Measurements from ENCODE around the gene HNRNPDL. TPM values are rescaled to one million over a fixed set of nuclear protein-coding genes. Genes with fewer than 3 reads are reported as not detected.

Gene HNRNPDL
- total and polyA plus RNA-seq, 2 of the 13 experiments (the other 11 are each of a cell fraction or from before 2014, with no cell fraction given), result 167 to 414 TPM

GRCh38 chr4:82428969-82429727, 1.1 kb downstream of the HNRNPDL start (continued):
- TF ChIP-seq, protein P1, sequence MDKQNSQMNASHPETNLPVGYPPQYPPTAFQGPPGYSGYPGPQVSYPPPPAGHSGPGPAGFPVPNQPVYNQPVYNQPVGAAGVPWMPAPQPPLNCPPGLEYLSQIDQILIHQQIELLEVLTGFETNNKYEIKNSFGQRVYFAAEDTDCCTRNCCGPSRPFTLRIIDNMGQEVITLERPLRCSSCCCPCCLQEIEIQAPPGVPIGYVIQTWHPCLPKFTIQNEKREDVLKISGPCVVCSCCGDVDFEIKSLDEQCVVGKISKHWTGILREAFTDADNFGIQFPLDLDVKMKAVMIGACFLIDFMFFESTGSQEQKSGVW (CRISPR knock-in tag; IDR thresholded peaks at IDR 0.05; ENCODE audit: borderline replicate concordance), result no peak
- TF ChIP-seq SPEN (CRISPR knock-in tag; IDR thresholded peaks at IDR 0.05; ENCODE audit: low read depth), result peak; percentile 74; the same call in 1 of the 2 replicates
- TF ChIP-seq EHMT2 (IDR thresholded peaks at IDR 0.05; ENCODE audit: borderline replicate concordance, low read depth, low read length), result no peak
- TF ChIP-seq IKZF1 (IDR thresholded peaks at IDR 0.05), result no peak
- TF ChIP-seq ZNF691 (CRISPR knock-in tag; IDR thresholded peaks at IDR 0.05; ENCODE audit: borderline replicate concordance, low read depth), result no peak; the same call in 1 of the 2 replicates
- no peak; the same call in 1 of the 2 replicates for TF ChIP-seq HNRNPUL1 (IDR thresholded peaks at IDR 0.05; ENCODE audit: low read depth, low read length)
- TF ChIP-seq ESRRA (CRISPR knock-in tag; IDR thresholded peaks at IDR 0.05; ENCODE audit: low read depth), result no peak
- no peak for TF ChIP-seq TEF (CRISPR knock-in tag; IDR thresholded peaks at IDR 0.05)
- no peak for TF ChIP-seq FOXM1 (CRISPR knock-in tag; IDR thresholded peaks at IDR 0.05)
- TF ChIP-seq TOPORS (CRISPR knock-in tag; IDR thresholded peaks at IDR 0.05), result peak; percentile 9; the same call in 1 of the 2 replicates
- no peak; the same call in 1 of the 2 replicates for TF ChIP-seq ARID3A (IDR thresholded peaks at IDR 0.05; ENCODE audit: low read depth, low read length)
- TF ChIP-seq, protein P2, sequence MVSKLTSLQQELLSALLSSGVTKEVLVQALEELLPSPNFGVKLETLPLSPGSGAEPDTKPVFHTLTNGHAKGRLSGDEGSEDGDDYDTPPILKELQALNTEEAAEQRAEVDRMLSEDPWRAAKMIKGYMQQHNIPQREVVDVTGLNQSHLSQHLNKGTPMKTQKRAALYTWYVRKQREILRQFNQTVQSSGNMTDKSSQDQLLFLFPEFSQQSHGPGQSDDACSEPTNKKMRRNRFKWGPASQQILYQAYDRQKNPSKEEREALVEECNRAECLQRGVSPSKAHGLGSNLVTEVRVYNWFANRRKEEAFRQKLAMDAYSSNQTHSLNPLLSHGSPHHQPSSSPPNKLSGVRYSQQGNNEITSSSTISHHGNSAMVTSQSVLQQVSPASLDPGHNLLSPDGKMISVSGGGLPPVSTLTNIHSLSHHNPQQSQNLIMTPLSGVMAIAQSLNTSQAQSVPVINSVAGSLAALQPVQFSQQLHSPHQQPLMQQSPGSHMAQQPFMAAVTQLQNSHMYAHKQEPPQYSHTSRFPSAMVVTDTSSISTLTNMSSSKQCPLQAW (CRISPR knock-in tag; IDR thresholded peaks at IDR 0.05), result peak; percentile 30; the same call in 1 of the 2 replicates
- no peak for TF ChIP-seq ADNP (CRISPR knock-in tag; IDR thresholded peaks at IDR 0.05)
- no peak for TF ChIP-seq ZNF570 (CRISPR knock-in tag; IDR thresholded peaks at IDR 0.05; ENCODE audit: borderline replicate concordance)
- TF ChIP-seq RARG (CRISPR knock-in tag; IDR thresholded peaks at IDR 0.05; ENCODE audit: low read depth), result no peak
- TF ChIP-seq HDAC1 (CRISPR knock-in tag; IDR thresholded peaks at IDR 0.05), result no peak; the same call in 1 of the 2 replicates
- 0 out of 2 replicates have a peak, but pooled peaks have one; percentile 22 for TF ChIP-seq CENPBD1 (CRISPR knock-in tag; IDR thresholded peaks at IDR 0.05; ENCODE audit: borderline replicate concordance, low read depth)
- no peak for TF ChIP-seq ZNF83 (CRISPR knock-in tag; IDR thresholded peaks at IDR 0.05; ENCODE audit: borderline replicate concordance)
- TF ChIP-seq SATB2 (CRISPR knock-in tag; IDR thresholded peaks at IDR 0.05), result no peak
- no peak for TF ChIP-seq TEAD3 (CRISPR knock-in tag; optimal IDR thresholded peaks at IDR 0.05; ENCODE audit: borderline replicate concordance)
- no peak for TF ChIP-seq ZNF549 (CRISPR knock-in tag; IDR thresholded peaks at IDR 0.05)
- TF ChIP-seq ZMYM4 (CRISPR knock-in tag; IDR thresholded peaks at IDR 0.05), result peak; percentile 90
- TF ChIP-seq ZNF17 (CRISPR knock-in tag; IDR thresholded peaks at IDR 0.05), result no peak
- peak; percentile 89 for TF ChIP-seq DMAP1 (CRISPR knock-in tag; IDR thresholded peaks at IDR 0.05)
- TF ChIP-seq YEATS4 (CRISPR knock-in tag; IDR thresholded peaks at IDR 0.05; ENCODE audit: borderline replicate concordance), result peak; percentile 95; the same call in 1 of the 2 replicates
